Activated T-cell treated with anti-CD3 and anti-CD28 coated beads, Interleukin-2, amount 50 U/mL, for 24 hours (primary cell): Measurements from ENCODE around the gene DNAH8.

Source experiments
- DNase-seq: peaks from one replicate; pipeline ENCODE4 v3.0.0-alpha.2; 2020
- H3K27ac Mint-ChIP-seq: 2 replicates; pipeline ENCODE4 v1.8.0; 2020; ENCODE audit warnings: mild to moderate bottlenecking, mixed read lengths
- H3K27me3 Mint-ChIP-seq: 2 replicates; pipeline ENCODE4 v1.8.0; 2020; ENCODE audit warnings: mixed read lengths
- H3K36me3 Mint-ChIP-seq: 2 replicates; pipeline ENCODE4 v1.8.0; 2020; ENCODE audit warnings: low read depth, mixed read lengths
- H3K4me1 Mint-ChIP-seq: 2 replicates; pipeline ENCODE4 v1.8.0; 2020; ENCODE audit warnings: low read depth, mixed read lengths
- H3K4me3 Mint-ChIP-seq: 2 replicates; pipeline ENCODE4 v1.8.0; 2020; ENCODE audit warnings: mild to moderate bottlenecking, moderate library complexity, mixed read lengths
- H3K9me3 Mint-ChIP-seq: 2 replicates; pipeline ENCODE4 v1.8.0; 2020; ENCODE audit warnings: mixed read lengths

The DNAH8 gene

GRCh38 chr6:39055661-39056060, 340.6 kb downstream of the DNAH8 start:
- Mint-ChIP-seq H3K27ac (no peak overlapping the region), H3K4me1 (peaks cover 16% of the 10 kb centered on the region), H3K27me3 (peaks cover 33% of the 10 kb centered on the region), H3K9me3 (no peaks in the 10 kb centered on the region), H3K4me3 (no peak overlapping the region), H3K36me3 (no peaks in the 10 kb centered on the region)
- no peak for DNase-seq

DNA sequence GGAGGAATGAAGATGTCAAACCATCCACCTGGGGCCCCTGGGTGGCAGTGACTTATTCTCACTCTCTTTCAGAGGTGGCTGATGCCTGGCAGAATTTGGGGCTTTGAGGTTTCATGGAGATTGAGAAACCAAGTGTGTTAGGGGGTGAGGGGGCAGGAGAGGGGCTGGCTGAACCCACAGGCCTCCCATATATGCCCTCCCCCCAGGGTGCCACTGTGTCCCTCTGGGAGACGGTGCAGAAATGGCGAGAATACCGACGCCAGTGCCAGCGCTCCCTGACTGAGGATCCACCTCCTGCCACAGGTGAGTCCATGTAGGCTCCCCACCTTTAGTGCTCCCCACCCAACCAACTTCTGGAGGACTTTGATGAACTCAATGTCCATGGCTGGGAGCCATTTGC, 341.1 kb downstream of the DNAH8 start:
- Mint-ChIP-seq H3K36me3 (no peaks in the 10 kb centered on the region), H3K4me1 (peaks cover 10% of the 10 kb centered on the region), H3K9me3 (no peaks in the 10 kb centered on the region), H3K4me3 (no peak overlapping the region), H3K27ac (no peak overlapping the region), H3K27me3 (peaks cover 32% of the 10 kb centered on the region)
- no peak for DNase-seq

DNA sequence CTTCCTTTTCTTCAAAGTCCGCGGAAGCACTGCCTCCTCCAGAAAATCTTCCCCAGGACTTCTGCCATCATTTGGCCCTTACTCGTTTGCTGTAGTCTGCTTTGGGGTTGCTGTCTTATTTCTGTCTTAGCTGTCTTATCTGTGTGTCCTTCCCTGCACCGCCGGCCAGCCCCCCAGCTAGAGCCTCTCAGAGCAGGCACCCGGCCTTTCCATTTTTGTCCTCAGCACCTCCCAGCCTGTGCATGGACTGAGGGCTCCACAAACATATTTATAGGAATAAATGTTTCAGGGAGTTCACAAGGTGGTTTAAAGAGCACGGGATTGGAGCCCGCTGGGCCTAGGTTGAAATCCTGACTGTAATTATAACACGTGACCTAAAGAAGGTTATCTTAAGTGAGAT, 341.6 kb downstream of the DNAH8 start:
- peaks cover 35% of the 10 kb centered on the region for H3K27me3 Mint-ChIP-seq
- peaks cover 5% of the 10 kb centered on the region for H3K4me1 Mint-ChIP-seq
- DNase-seq = no peak
- no peak overlapping the region for H3K27ac Mint-ChIP-seq
- H3K36me3 Mint-ChIP-seq = no peaks in the 10 kb centered on the region
- no peaks in the 10 kb centered on the region for H3K9me3 Mint-ChIP-seq
- no peak overlapping the region for H3K4me3 Mint-ChIP-seq

GRCh38 chr6:39057251-39058155, 342.4 kb downstream of the DNAH8 start:
- no peak overlapping the region for H3K27ac Mint-ChIP-seq
- H3K4me3 Mint-ChIP-seq = no peak overlapping the region
- H3K27me3 Mint-ChIP-seq = peaks cover 34% of the 10 kb centered on the region
- H3K36me3 Mint-ChIP-seq = no peaks in the 10 kb centered on the region
- H3K4me1 Mint-ChIP-seq = no peaks in the 10 kb centered on the region
- no peak for DNase-seq
- H3K9me3 Mint-ChIP-seq = no peaks in the 10 kb centered on the region

- Mint-ChIP-seq H3K27me3 (peaks cover 32% of the 10 kb centered on the region), H3K27ac (no peak overlapping the region), H3K36me3 (no peaks in the 10 kb centered on the region), H3K4me3 (no peak overlapping the region), H3K4me1 (no peaks in the 10 kb centered on the region), H3K9me3 (no peaks in the 10 kb centered on the region)
- DNase-seq = no peak
Observed at GRCh38 chr6:39058471-39059147, 343.5 kb downstream of the DNAH8 start.

DNA sequence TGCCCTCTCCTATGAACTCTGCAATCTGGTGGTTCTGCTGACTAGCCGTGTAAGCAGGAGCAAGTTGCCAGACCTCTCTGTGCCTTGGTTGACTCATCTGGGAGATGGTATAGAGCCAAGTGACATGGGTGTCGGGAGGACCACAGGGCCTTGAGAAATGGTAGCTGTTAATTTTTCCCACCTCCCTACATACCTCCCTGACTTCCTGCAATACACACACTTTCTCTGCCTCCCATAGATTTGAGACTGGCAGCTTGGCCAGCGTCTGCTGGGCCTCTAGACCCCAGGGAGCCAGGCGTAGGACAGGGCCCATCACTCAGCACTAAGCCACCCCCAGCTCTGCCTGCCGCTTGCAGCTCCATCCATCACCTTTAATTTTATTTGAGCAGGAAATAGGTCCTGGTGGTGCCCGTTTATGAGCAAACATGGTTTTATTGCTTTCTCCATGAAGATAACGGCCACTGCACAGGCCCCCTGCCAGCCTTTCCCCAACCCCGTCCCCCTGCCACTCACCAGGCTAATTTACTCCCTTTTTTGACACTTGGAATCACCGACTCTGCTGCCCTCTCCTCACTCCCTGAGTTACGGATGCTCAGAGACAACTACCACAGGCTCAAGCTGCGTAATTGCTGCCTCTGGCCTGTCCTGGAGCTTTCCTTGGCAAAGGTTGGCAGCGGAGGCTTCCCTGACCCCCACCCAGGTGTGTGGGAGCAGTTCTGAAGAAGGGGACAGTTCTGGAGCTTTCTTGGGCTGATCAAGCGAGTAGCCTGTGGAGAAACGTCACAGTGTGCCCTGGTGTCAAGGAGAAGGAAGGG, 344.6 kb downstream of the DNAH8 start:
- no peaks in the 10 kb centered on the region for H3K9me3 Mint-ChIP-seq
- no peak overlapping the region for H3K27ac Mint-ChIP-seq
- DNase-seq = no peak
- H3K4me1 Mint-ChIP-seq = no peaks in the 10 kb centered on the region
- H3K27me3 Mint-ChIP-seq = peaks cover 30% of the 10 kb centered on the region
- no peaks in the 10 kb centered on the region for H3K36me3 Mint-ChIP-seq
- H3K4me3 Mint-ChIP-seq = no peak overlapping the region

- no peak overlapping the region for H3K4me3 Mint-ChIP-seq
- no peaks in the 10 kb centered on the region for H3K9me3 Mint-ChIP-seq
- no peak for DNase-seq
- no peak overlapping the region for H3K27ac Mint-ChIP-seq
- no peaks in the 10 kb centered on the region for H3K36me3 Mint-ChIP-seq
- no peaks in the 10 kb centered on the region for H3K4me1 Mint-ChIP-seq
- peaks cover 31% of the 10 kb centered on the region for H3K27me3 Mint-ChIP-seq
Observed at GRCh38 chr6:39060467-39061160, 345.5 kb downstream of the DNAH8 start.

GRCh38 chr6:39061182-39061581, 346.1 kb downstream of the DNAH8 start:
- Mint-ChIP-seq H3K27me3 (peaks cover 31% of the 10 kb centered on the region), H3K27ac (no peak overlapping the region), H3K9me3 (no peaks in the 10 kb centered on the region), H3K36me3 (no peaks in the 10 kb centered on the region), H3K4me1 (no peaks in the 10 kb centered on the region), H3K4me3 (no peak overlapping the region)
- no peak for DNase-seq

- Mint-ChIP-seq H3K36me3 (no peaks in the 10 kb centered on the region), H3K27me3 (peaks cover 31% of the 10 kb centered on the region), H3K4me1 (no peaks in the 10 kb centered on the region), H3K9me3 (no peaks in the 10 kb centered on the region), H3K4me3 (no peak overlapping the region), H3K27ac (no peak overlapping the region)
- DNase-seq = no peak
Observed at GRCh38 chr6:39061588-39061987, 346.5 kb downstream of the DNAH8 start.

DNA sequence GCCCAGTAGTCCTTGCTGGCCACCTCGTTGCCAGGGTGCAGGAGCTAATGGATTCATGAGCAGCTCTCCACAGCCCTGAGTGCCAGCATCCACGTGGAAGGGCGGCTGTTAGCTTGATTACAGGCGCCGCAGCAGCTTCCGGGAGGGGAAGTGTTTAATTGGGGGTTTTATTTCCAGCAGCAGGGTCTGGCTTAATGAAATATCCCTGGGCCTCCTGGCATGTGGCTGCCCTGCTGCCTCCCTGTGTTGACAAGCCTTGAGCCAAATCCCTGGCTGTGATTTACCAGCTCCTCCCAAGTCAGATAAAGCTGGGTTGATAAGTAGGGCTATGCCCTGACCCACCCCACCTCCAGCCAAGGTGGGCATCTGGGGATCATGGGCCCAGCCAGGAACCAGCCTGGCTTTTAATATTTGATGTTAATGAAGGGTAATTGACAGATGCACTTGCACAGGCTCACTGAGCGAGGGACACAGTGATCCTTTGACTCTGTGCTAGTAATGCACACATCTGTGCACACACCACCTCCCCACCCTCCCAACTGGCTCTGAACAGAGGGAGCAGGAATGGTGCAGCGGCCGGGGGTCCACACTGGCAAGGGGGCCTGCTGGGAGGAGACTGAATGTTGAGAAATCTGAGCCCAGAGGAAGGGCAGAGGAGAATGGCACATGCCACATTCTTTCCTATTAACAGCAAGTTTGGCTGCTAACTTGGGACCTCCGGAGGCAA, 347.1 kb downstream of the DNAH8 start:
- Mint-ChIP-seq H3K4me1 (no peaks in the 10 kb centered on the region), H3K27ac (no peak overlapping the region), H3K36me3 (no peaks in the 10 kb centered on the region), H3K9me3 (no peaks in the 10 kb centered on the region), H3K27me3 (peaks cover 31% of the 10 kb centered on the region), H3K4me3 (no peak overlapping the region)
- no peak for DNase-seq

- H3K4me3 Mint-ChIP-seq = no peak overlapping the region
- no peak overlapping the region for H3K27ac Mint-ChIP-seq
- DNase-seq = no peak
- no peaks in the 10 kb centered on the region for H3K9me3 Mint-ChIP-seq
- H3K27me3 Mint-ChIP-seq = peaks cover 29% of the 10 kb centered on the region
- H3K36me3 Mint-ChIP-seq = no peaks in the 10 kb centered on the region
- H3K4me1 Mint-ChIP-seq = no peaks in the 10 kb centered on the region
Observed at GRCh38 chr6:39063526-39063925, 348.4 kb downstream of the DNAH8 start.

DNA sequence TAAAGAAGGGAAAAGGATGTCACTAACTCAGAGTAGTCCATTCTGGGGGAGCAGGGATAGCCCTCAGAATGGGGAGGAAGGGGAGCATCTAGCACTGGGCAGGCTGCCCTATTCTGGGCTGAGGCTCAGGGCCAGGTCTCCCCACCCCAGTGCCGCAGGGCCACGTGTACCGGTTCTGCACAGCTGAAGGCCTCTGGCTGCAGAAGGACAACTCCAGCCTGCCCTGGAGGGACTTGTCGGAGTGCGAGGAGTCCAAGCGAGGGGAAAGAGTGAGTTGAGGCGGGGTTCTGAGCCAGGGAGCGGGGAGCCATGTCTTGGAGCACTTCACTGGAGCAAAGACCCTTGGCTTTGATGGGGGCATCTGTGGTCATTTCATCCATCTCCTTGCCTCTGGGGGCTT, 350.4 kb downstream of the DNAH8 start:
- Mint-ChIP-seq H3K9me3 (no peaks in the 10 kb centered on the region), H3K27ac (no peak overlapping the region), H3K4me1 (no peaks in the 10 kb centered on the region), H3K27me3 (peaks cover 21% of the 10 kb centered on the region), H3K4me3 (no peak overlapping the region), H3K36me3 (no peaks in the 10 kb centered on the region)
- DNase-seq = no peak

DNA sequence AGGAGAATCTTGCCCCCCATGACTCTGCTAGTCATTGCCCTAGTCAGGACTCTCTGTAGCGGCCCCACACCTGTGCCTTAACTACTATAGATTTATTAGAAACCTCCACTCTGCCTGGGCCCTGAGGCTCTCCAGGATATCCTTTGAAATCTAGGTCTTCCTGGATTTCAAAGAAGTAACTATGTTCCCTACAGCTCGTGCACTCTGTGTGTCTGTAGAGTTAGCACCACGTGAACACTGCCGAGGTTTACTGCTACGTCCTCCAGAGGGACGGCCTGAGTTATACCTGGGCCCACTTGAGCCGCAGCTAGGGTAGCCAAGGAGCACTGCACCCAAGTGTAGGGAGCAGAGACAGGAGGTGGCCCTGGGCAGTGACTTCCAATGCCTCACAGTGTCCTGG, 353.3 kb downstream of the DNAH8 start:
- Mint-ChIP-seq H3K27me3 (peaks cover 7% of the 10 kb centered on the region), H3K9me3 (no peaks in the 10 kb centered on the region), H3K4me3 (no peak overlapping the region), H3K4me1 (no peaks in the 10 kb centered on the region), H3K27ac (no peak overlapping the region), H3K36me3 (no peaks in the 10 kb centered on the region)
- DNase-seq = no peak

DNA sequence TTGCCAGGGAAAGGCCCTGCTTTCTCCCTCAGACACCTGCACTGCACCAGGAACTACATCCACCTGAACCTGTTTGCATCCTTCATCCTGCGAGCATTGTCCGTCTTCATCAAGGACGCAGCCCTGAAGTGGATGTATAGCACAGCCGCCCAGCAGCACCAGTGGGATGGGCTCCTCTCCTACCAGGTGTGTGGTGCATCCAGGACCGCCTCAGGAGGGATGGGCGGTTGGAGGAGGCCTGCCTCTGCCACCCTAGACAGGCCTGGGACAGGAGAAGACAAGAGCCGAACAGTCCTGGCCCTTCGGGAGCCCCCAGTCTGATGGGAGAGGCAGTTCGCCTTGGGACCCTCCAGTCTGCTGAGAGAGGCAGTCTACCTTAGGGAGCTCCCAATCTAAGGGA, 357.7 kb downstream of the DNAH8 start:
- H3K27me3 Mint-ChIP-seq = no peaks in the 10 kb centered on the region
- H3K4me3 Mint-ChIP-seq = no peak overlapping the region
- H3K4me1 Mint-ChIP-seq = no peaks in the 10 kb centered on the region
- H3K27ac Mint-ChIP-seq = no peak overlapping the region
- no peaks in the 10 kb centered on the region for H3K36me3 Mint-ChIP-seq
- no peak for DNase-seq
- H3K9me3 Mint-ChIP-seq = no peaks in the 10 kb centered on the region
